HG03045 (cell line): ENCODE measurements around the gene CAMK1G.

Experiments used
- ATAC-seq: cut with Tn5 transposase; IDR thresholded peaks from one replicate; pipeline ENCODE4 v1.9.1; 2021; ENCODE audit warnings: mild to moderate bottlenecking, moderate library complexity; ENCODE audit not compliant: unreplicated experiment

Gene CAMK1G

DNA sequence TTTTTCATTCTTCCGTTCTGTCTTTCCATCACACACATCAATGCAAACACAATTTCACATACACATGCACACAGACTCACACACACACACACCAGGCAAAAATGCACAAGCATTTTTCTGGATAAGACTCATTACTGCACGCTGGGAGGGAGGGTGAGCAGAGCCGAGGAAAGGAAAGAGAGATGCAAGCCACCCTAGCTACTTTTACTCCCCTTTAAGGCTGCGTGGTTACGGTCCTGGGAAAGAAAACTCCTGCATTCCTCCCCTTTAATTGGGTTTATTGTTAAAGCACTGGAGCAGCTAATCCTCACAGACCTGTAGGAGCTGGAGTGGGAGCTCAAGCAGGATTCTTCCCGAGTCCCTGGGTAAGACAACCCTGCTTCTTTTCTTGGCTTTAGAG is at the start of gene CAMK1G:
Gene CAMK1G, plus strand, starts transcription at position 307 of the 400 bp plus-strand sequence. CDS start 11,270 bp downstream, outside the sequence.
- no peak for ATAC-seq

DNA sequence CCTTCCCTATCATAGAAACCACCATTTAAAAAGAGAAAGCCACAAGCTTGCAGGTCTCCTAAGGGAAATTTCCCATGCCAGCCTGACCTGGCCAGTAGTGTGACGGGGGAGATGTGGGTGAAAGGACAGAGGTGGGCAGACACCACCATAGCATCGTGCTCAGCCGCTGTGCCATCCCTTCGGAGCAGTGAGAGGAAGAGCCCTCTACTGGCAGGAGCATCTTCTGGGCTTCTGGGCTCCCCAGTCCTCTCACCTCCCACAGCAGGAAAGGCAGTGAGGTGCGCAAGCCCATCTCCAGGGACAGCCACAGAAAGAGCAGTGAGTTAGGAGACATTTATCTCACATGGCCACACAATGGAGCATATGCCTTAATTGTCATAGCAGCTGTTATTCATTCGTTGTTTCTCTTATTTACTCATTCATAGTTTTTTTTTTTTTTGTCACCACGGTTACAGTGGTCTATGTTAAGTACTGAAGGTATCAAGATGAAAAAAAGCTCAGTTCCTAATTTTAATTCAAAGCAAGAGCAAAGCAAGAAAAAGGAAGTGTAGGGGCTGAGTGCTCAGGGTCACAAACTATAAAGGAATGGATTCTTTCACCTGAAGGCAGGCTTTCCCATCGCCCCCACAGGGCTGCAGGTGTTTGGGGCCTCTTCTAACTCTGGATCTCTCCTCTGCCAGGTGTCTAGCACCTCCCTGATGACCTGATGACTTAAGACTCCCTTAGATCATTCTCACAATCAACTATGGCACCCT is 48.8 kb upstream of the CAMK1G start:
- no peak for ATAC-seq

DNA sequence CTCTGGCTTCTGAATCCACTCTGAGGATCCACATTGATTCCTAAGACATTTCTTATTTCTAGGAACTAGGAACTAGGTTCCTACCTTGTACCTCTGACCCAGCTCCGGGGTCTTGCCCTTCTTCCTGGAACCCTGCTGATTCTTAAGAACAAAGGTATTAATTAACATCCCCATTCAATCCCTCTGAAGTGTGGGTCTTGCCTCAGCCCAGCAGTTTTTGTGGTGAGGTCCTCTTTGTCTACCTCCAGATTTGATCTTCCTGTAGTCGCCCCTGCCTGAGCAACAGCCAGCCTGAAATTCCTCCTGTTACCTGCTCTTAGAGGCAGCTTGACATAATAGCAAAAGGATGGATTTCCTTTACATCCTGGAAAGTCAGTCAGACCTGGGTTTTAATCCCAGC is 46.7 kb upstream of the CAMK1G start:
- ATAC-seq = no peak

DNA sequence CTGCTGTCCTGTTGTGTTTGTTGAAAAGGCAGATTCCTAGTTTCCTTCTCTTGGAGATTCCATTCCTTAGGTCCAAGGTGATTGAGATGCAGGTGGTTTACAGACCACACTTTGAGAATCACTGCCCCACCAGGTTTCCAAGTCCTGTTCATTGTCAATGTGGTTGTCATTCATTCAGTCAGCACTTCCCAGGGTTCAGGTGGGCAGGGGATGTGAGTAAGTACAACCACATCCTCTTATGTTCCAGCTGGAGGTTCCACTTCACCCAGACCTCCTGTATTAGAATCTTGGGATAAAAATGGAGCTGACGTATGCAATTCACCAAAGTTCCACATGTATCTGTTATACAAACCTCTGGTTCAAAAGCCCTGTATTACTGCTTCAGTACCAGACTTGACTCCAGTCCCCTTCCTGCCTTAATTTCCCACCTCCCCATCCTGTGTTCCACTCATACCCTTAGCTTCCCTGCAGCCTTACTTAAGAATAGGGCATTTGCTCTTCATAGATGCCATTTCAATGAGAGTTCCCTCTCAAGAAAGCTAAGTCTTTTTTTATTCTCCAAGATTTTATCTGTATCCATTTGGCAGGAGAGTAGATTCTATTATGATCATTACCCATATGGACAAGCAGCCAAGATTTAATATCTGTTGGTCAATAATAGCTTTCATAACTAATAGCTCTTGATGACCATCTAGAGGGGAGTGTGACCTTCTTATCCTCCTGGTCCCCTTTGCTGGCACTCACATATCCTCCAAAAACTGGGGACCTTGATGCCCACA is 46.0 kb upstream of the CAMK1G start:
- no peak for ATAC-seq

DNA sequence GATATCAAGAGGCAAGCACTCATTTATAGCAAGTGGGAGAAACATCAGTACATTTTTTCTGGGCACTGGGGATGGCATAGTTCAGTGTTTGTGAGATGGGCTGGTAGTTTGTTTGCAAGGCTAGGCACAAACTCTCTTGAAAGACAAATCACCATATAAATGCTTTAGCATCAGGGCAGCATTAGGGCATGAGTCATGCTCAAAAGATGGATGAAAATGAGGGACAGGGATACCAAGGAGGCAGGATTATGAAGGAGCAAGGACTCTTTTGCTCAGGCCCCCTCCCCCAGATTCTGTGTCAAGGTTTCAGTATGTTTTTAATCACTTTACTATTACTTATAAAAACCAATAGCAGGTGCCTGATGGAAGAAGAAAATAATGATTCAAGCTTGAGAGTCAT is 43.9 kb upstream of the CAMK1G start:
- no peak for ATAC-seq

DNA sequence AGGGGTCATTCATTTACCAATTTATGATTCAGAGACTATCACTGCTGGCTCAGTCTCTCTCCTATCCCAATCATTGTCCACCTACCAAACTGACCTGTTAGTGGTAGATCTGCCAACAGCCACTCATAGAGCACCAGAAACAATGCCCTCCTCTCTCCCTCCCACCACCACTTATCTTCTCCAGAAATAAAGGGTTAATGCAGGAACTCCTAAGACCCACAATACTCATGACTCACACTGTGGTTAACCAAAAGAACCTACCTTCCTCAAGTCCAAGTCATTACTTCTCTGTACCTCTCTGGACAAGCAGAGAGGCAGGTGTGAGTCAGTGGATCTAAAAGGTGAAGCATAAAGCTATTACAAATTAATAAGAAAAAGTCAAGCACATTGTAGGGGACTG is 40.9 kb upstream of the CAMK1G start:
- ATAC-seq = no peak

DNA sequence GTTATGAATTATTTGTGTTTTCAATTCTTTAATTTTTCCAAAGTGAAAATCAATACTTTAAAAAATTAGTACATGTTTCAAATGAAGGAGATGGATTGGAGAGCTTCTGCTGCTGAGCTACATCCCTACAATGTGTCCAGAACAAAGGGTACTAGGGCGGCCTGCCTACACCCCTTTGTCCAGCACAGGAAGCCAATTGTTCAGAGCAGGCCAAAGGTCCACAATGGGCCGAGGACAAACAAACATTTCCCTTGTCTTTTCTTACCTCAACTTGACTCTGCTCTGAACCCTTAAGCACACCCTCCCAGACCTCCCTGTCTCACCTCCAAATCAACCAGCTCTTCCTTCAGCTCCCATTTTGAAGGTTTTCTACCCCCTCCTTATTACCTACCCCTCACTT is 39.4 kb upstream of the CAMK1G start:
- ATAC-seq = no peak

DNA sequence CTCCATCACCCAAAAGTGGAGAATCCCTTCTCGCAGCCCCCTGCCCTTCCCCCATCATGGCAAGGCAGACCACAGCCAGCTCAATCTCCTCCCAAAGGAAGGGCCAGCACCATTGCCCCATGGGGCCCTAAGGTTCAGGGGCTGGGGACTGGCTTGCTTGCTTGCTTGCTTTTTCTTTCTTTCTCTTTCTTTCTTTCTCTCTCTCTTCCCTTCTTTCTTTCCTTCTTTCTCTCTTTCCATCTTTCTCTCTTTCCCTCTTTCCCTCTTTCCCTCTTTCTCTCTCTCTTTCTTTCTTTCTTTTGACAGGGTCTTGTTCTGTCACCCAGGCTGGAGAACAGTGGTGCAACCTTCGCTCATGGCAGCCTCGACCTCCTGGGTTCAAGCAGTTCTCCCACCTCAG is 38.1 kb upstream of the CAMK1G start:
- ATAC-seq = no peak

DNA sequence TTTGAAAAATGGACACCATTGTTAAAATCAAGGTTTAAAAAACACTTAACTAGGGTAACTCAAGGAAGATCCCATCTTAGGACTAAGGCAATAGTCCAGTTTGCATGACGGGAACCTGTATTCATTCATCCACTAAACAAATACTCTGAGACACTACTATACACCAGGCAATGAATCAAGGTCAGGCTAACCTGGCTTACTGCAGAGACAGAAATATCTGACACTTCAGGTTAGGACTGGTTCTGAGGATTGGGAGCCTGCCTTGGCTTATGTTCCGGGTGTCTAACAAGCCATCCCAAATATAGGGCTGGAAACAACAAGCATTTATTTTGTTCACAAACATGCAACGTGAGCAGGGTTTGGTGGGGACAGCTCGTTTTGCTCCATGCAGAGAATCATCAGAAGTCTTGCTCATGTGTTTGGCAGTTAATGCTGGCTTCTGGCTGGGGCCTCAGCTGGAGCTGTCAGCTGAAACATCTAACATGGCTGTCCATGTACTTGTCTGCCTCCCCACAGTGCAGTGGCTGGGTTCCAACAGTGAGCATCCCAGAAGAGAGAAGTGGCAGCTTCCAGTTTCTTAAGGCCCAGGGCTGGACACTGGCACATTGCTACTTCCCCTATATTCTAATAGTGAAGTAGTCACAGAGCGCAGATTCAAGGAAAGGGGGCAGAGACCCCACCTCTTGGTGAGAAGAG is 37.0 kb upstream of the CAMK1G start:
- no peak for ATAC-seq

DNA sequence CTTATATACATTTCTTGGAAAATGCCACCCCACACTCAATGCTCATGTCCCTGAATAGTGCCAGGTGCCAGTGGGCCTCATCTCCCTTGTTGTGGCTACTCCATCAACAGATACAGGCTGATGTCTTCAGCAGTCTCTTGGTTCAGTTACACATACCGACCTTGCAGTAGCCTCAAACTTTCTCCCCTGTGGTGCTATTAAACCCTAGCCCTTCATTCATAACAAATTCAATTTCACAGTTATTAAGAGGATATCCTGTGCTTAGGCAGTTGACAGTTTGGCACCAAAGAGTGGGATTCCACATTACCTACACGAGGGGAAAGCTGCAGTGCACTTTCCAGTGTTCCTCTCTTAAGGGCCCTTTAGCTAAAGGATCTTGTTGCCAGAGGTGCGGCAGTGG is 35.9 kb upstream of the CAMK1G start:
- ATAC-seq = no peak

DNA sequence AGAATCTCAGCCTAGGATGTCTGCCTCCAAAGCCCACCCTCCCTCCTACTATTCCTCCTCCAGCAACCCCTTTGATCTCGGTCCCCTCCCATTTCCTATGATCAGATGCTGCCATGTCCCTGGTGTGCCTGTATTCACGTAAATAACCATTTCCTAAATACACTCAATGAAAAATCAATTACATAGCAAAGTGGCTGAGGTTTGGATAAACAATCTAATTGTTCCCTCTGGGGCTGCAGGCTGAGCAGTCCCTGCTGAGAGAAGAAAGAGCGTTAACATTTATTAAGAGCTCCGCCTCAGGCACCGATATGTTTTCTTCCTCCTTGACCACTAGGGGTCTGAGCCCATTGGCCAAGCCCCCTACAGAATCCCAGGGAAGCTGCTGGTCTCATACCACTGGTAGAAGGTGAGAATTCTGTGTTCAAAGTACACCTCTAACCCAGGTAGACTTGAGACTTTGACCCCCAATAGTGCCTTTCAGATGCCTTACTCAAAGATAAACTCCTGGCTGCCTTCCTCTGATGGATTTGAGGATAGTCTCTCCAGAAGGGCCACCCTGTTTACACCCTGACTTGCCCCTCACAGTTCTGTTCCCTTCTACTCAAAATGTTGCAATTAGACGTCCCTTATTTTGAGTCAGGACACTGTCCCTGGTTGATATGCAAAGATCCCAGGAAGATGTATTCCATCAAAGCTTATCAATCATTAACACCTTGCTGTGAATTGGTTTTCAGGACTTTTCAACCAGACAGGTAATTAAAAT is 33.9 kb upstream of the CAMK1G start:
- ATAC-seq = no peak

DNA sequence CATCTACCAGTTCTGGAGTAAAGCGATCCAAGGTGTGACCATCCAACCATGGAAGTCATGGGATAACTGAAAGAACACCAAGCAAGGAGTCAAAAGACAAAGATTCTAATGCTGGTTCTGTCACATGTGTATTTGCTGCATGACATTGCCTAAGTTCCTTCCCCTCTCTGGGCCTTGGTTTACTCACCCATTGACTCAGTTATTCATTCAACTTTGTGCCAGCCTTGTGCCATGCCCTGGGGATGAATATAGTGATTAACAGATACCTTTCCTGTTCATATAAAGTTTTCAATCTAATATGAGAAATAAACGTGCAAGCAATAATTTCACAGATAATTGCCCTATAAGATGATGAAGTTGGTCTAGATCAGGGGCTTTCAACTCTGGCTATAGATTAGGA is 33.0 kb upstream of the CAMK1G start:
- no peak for ATAC-seq

DNA sequence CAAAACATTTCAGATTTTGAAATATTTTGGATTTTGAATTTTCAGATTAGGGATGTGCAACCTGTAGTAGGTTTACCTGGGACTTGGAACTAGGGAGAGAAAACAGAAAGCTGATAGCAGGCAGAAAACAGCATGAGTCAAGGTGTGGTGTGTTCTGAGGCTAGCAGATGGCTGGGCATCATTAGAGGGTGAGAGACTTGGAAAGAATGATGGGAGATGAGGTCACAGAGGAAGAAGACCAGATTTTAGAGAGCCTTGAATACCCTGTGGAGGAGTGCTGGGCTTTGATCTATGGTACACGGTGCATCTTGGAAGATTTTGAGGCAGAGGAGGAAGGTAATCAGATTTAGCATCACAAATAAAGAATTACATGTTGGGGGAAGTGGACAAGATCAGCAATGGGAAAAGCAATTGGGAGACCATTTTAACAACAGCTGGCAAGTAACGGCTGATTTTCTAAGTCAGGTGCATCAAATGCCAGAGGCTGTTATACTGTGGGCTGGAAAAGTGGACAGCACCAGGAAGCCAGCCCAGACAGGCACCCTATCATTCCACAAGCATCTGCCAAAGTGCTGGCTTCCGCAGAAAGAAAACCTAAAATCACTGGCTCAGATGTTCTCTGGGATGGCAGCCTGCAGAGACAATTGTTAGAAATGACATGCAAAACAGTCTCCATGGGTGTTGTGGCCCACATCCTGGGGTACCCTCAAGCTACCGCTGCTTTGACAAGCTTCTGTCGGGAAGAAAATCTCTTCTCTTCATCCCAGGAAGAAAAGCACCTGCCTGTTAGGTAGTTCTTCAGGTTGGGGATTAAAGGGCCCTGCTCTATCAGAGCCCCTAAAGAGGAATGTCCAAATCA is 30.9 kb upstream of the CAMK1G start:
- no peak for ATAC-seq

DNA sequence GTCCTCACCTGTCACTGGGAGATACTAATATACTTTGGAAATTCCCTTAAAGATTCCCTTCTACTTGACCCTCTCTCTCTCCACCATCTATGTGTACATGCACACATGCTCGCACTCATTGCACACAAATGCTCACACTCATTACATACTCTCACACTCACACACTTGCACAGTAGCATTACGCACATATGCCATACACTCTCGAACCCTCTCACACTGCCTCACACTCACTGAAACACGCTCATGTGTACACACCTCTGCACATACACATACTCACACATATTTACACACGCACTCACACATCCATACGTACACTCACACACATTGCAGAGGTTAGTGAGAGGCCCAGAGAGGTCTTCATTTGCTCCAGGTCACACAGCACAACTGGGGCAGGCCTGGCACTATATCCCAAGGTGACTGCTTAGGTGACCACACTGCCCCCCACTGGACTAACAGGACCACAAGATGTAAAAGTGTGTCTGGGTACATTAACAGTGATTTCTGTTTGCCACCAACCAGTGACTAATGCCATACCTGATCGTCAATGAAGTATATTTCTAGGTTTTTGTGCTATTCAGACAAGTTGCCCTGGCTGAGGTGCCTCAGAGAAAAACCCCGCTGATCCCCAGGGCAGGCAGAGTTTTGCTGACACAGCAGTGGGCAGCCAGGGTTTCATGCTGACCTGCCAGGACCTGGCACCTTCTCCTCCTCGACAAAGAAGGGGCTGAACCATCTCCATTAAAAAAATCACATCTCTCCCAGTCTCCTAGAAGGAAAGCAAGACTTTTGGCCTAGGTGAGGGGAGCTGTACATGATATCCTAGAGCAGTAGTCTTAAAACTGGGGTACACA is 28.5 kb upstream of the CAMK1G start:
- ATAC-seq = no peak

DNA sequence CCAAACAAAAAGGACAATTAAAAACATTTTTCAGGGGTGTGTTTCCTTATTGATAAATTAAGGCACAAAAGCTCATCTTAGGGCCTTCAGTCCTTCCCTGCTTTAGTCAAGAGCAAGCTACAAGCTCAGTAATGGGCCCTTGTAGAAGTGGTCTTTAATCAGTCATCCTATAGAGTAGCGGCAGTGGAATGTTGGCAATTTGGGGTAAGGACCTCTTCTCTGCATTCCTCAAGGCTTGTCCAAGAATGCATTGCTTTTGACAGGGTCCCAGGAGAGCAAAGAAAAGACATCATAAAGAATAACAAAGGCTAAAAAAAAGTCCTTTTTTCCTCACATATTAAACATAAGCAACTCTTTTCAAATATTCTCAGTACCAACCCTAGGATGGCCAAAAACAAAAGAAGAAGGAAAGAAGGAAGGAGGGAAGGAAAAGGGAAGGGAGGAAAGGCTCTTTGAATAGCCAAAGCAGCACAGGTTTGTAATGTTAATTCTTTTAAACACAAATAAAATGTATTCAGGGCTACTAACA is 27.3 kb upstream of the CAMK1G start:
- no peak for ATAC-seq

DNA sequence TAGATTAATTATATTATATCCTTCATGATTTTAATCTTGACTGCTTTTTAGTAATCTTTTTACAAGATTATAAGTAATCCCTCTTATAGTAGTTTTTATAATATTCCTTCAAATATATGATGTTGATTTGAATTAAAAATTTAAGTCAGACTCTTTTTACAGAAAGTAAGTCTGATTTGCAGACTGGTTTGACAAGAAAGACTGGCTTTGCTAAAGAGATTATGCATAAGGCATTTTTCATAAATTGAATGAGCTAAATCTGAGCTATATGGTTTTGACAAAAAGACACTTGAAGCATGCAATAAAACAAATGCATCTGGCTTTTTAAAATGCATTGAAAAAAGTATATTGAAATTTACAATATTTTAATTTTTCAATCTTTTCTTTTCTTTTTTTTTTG is 26.3 kb upstream of the CAMK1G start:
- no peak for ATAC-seq

DNA sequence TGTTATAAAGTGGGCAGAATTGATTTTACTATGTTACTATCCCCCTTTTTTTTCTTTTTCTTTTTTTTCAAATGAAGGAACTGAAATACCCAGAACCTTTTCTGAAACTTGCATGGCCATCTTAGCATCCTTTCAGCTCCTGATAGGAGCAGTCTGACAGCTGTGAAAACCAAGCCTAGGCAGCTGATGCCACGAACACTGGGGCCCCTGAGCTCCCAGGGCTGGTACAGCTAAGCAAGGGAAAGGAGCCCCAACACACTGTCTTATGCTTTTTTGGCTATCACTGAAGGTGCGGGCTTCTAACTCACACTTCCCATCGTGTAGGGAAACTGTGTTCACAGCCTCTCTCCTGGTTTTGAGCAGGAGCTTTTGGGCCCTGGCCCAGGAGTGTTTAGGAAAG is 23.0 kb upstream of the CAMK1G start:
- no peak for ATAC-seq

DNA sequence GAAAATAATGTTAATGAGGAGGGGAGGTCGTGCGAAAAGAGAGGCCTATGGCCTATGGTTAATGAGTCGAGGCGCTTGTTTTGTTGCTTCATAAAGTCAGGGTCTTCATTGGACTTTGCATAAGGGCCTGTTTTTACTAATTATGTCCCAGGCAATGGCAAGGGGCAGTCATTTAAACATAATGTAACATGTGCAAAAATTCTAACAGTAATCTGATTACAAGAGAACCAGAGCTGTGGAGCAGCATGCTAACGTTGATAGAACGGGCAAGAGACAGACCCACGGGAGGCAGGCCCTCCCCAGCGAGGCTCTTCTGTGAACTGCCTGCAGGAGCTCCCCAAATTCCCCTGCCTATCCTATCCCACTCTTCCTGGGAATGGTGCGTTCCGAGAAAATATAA is 22.6 kb upstream of the CAMK1G start:
- no peak for ATAC-seq

DNA sequence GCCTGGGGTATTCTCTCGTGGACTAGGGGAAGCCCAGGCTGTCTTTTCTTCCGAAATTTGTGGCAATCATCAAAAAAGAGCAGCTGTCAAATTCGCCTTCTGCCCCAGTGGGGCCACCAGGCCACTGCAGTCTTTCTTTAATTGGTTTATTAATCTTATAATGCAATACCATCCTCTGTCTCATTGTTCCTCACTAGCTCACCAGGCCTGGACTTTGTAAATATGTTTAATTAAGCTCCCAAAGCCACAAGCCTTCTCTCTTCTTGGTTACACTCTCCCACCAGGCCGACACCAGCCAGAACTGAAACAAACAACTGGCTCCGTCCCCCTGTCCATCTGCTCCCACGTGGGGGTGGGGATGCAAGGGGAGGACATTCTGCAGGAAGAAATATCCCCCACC is 22.0 kb upstream of the CAMK1G start:
- ATAC-seq = no peak
